GM12874 (cell line): Measurements from ENCODE around the gene FUT9.

Source experiments
- CTCF ChIP-seq: IDR thresholded peaks from 2 replicates; pipeline ENCODE4 v1.5.1; 2011; ENCODE audit warnings: low read depth, mild to moderate bottlenecking, control low read depth, low read length, moderate library complexity; ENCODE audit not compliant: insufficient read depth

The FUT9 gene

GRCh38 chr6:96235927-96236326, 220.2 kb downstream of the FUT9 start:
- TF ChIP-seq CTCF, result no peak

- no peak for TF ChIP-seq CTCF
Measured at GRCh38 chr6:96236471-96236870, 220.7 kb downstream of the FUT9 start.

GRCh38 chr6:96237638-96238347, 222.0 kb downstream of the FUT9 start:
- TF ChIP-seq CTCF, result no peak

- no peak for TF ChIP-seq CTCF
Measured at GRCh38 chr6:96246563-96246962, 230.8 kb downstream of the FUT9 start.

- no peak for TF ChIP-seq CTCF
Measured at GRCh38 chr6:96249755-96250154, 234.0 kb downstream of the FUT9 start.

GRCh38 chr6:96257751-96258150, 242.0 kb downstream of the FUT9 start:
- no peak for TF ChIP-seq CTCF
